A549 (cell line): ENCODE measurements around the gene RHBDF2. TPM values are rescaled to one million over a fixed set of nuclear protein-coding genes. Genes with fewer than 3 reads are reported as not detected.
A peak's percentile ranks its signal among the peaks of the same experiment; 100 is the strongest.

Experiments used
- ATAC-seq, 2 experiments: fragments of 200-7000 bp in 1 of 2; fragments of >200 bp in 1 of 2; cut with Nextera tagmentation in 1 of 2; cut with Tn5 transposase in 1 of 2; 3 replicates each; pipeline versions ENCODE4 v1.8.0 to v1.9.1; 2018 to 2020; ENCODE audit warnings: mild to moderate bottlenecking in 1 of 2, moderate library complexity in 1 of 2
- CTCF ChIA-PET: fragments of 300-600 bp; sonication (Branson Sonifier 250); formaldehyde crosslinking; extraction: SDS; loops from one replicate; lab custom pipeline; 2021; ENCODE audit warnings: antibody characterized with exemption, inconsistent platforms; lab: Yijun Ruan, JAX
- POLR2A ChIA-PET: fragments of 350-600 bp; formaldehyde crosslinking; extraction: SDS; loops from one replicate; lab custom pipeline; 2021; ENCODE audit warnings: antibody characterized with exemption, inconsistent platforms; lab: Yijun Ruan, JAX
- DNase-seq, 2 experiments: peaks; one replicate each; pipeline versions ENCODE4 v3.0.0 to v3.0.0-alpha.2; 2011 to 2016; ENCODE audit warnings: low read depth in 1 of 2, low spot score in 1 of 2
- FAIRE-seq: peaks from 2 replicates; lab custom pipeline; 2011; peaks lifted over from hg19 to GRCh38; lab: Jason Lieb, UNC
- H3K27ac ChIP-seq, 2 experiments: fragments of >200 bp; sonication (Bioruptor Twin); formaldehyde crosslinking; 3 replicates each; pipeline ENCODE4 v1.5.1; 2016 to 2017
- H3K4me1 ChIP-seq: fragments of >200 bp; sonication (Bioruptor Twin); formaldehyde crosslinking; 3 replicates; pipeline ENCODE4 v1.6.1; 2016
- H3K4me2 ChIP-seq: fragments of >200 bp; sonication (Bioruptor Twin); formaldehyde crosslinking; 3 replicates; pipeline ENCODE4 v1.6.1; 2016
- H3K4me3 ChIP-seq: fragments of >200 bp; sonication (Bioruptor Twin); formaldehyde crosslinking; 3 replicates; pipeline ENCODE4 v1.5.1; 2016
- H3K9me3 ChIP-seq: fragments of >200 bp; sonication (Bioruptor Twin); formaldehyde crosslinking; 3 replicates; pipeline ENCODE4 v1.6.1; 2016
- BHLHE40 ChIP-seq: IDR thresholded peaks from 2 replicates; pipeline ENCODE4 v1.6.1; 2012; ENCODE audit warnings: low read depth, low read length, inconsistent platforms
- CBX2 ChIP-seq: fragments of 200-600 bp; sonication (generic); IDR thresholded peaks from 2 replicates; pipeline ENCODE4 v1.6.1; 2016; ENCODE audit warnings: low read depth, mild to moderate bottlenecking, borderline replicate concordance
- CEBPB ChIP-seq, 2 experiments: fragments of >200 bp in 1 of 2; sonication (Bioruptor Twin) in 1 of 2; formaldehyde crosslinking in 1 of 2; IDR thresholded peaks; 2 replicates each; pipeline ENCODE4 v1.6.1; 2012 to 2016
- CHD2 ChIP-seq: fragments of 150-350 bp; IDR thresholded peaks from 2 replicates; pipeline ENCODE4 v1.6.1; 2014; ENCODE audit warnings: low read length; ENCODE audit not compliant: partially characterized antibody
- CTCF ChIP-seq: fragments of >200 bp; sonication (Bioruptor Twin); formaldehyde crosslinking; IDR thresholded peaks from 3 replicates; pipeline ENCODE4 v1.5.1; 2016
- E2F6 ChIP-seq: IDR thresholded peaks from 2 replicates; pipeline ENCODE4 v1.6.1; 2012; ENCODE audit warnings: low read depth, borderline replicate concordance
- EHF ChIP-seq: fragments of 250-450 bp; sonication (Bioruptor Pico); IDR thresholded peaks from 2 replicates; pipeline ENCODE4 v1.5.0; 2020; ENCODE audit warnings: mild to moderate bottlenecking
- EHMT2 ChIP-seq: fragments of 200-600 bp; sonication (generic); IDR thresholded peaks from 2 replicates; pipeline ENCODE4 v1.6.1; 2016; ENCODE audit warnings: antibody characterized with exemption, low read depth, mild to moderate bottlenecking, moderate library complexity
- EP300 ChIP-seq, 2 experiments: fragments of >200 bp; sonication (Bioruptor Twin); formaldehyde crosslinking; IDR thresholded peaks; 2 replicates in 1 of 2; 3 replicates in 1 of 2; pipeline ENCODE4 v1.6.1; 2016 to 2017
- FOXS1 ChIP-seq: fragments of 250-450 bp; sonication (Bioruptor Pico); IDR thresholded peaks from 2 replicates; pipeline ENCODE4 v1.5.0; 2020; ENCODE audit warnings: mild to moderate bottlenecking, moderate library complexity
- GATA3 ChIP-seq: IDR thresholded peaks from 2 replicates; pipeline ENCODE4 v1.6.1; 2012; ENCODE audit warnings: borderline replicate concordance
- HES2 ChIP-seq: fragments of >200 bp; sonication (Bioruptor Twin); formaldehyde crosslinking; IDR thresholded peaks from 2 replicates; pipeline ENCODE4 v1.6.1; 2016
- HMGXB4 ChIP-seq: fragments of 250-450 bp; sonication (Bioruptor Pico); IDR thresholded peaks from 2 replicates; pipeline ENCODE4 v1.5.0; 2021; ENCODE audit warnings: mild to moderate bottlenecking, moderate library complexity, borderline replicate concordance
- HOXB13 ChIP-seq: fragments of 250-450 bp; sonication (Bioruptor Pico); IDR thresholded peaks from 2 replicates; pipeline ENCODE4 v1.5.0; 2020; ENCODE audit warnings: low read depth, mild to moderate bottlenecking, moderate library complexity
- HOXB5 ChIP-seq: fragments of 250-450 bp; sonication (Bioruptor Pico); IDR thresholded peaks from 2 replicates; pipeline ENCODE4 v1.5.0; 2020; ENCODE audit warnings: mild to moderate bottlenecking, moderate library complexity
- MAFK ChIP-seq: fragments of 450-650 bp; IDR thresholded peaks from 2 replicates; pipeline ENCODE4 v1.6.1; 2014; ENCODE audit not compliant: partially characterized antibody
- MYC ChIP-seq: IDR thresholded peaks from 2 replicates; pipeline ENCODE4 v1.6.1; 2012; ENCODE audit warnings: mild to moderate bottlenecking, inconsistent platforms, low read length, improper control_type of control experiment, borderline replicate concordance
- NPAS2 ChIP-seq: fragments of 250-450 bp; sonication (Bioruptor Pico); IDR thresholded peaks from 2 replicates; pipeline ENCODE4 v1.8.0; 2022; ENCODE audit warnings: mild to moderate bottlenecking, moderate library complexity, borderline replicate concordance
- PHF8 ChIP-seq: fragments of 200-600 bp; sonication (generic); IDR thresholded peaks from 2 replicates; pipeline ENCODE4 v1.6.1; 2016; ENCODE audit warnings: low read depth, mild to moderate bottlenecking, antibody characterized with exemption, moderate library complexity, borderline replicate concordance
- RARB ChIP-seq: fragments of 250-450 bp; sonication (Bioruptor Pico); IDR thresholded peaks from 2 replicates; pipeline ENCODE4 v1.8.0; 2021; ENCODE audit warnings: mild to moderate bottlenecking, moderate library complexity
- RNF2 ChIP-seq: fragments of 200-600 bp; sonication (generic); IDR thresholded peaks from 2 replicates; pipeline ENCODE4 v1.6.1; 2016; ENCODE audit warnings: low read depth, mild to moderate bottlenecking, antibody characterized with exemption, moderate library complexity, borderline replicate concordance
- SREBF2 ChIP-seq: fragments of 450-650 bp; IDR thresholded peaks from 2 replicates; pipeline ENCODE4 v1.6.1; 2014; ENCODE audit warnings: mild to moderate bottlenecking, moderate library complexity
- ZC3H11A ChIP-seq: fragments of 450-650 bp; IDR thresholded peaks from 2 replicates; pipeline ENCODE4 v1.6.1; 2014; ENCODE audit warnings: antibody characterized with exemption, mild to moderate bottlenecking
- ZFP36 ChIP-seq: fragments of 450-650 bp; IDR thresholded peaks from 2 replicates; pipeline ENCODE4 v1.6.1; 2014; ENCODE audit warnings: borderline replicate concordance; ENCODE audit not compliant: partially characterized antibody
- ZSCAN20 ChIP-seq: fragments of 250-450 bp; sonication (Bioruptor Pico); IDR thresholded peaks from 2 replicates; pipeline ENCODE4 v1.8.0; 2022; ENCODE audit warnings: mild to moderate bottlenecking, moderate library complexity
- WGBS: methylation state at CpG from one replicate; pipeline ENCODE4 v1.1.6; 2017; ENCODE audit errors: missing lambda C conversion rate; 5-methylcytosine and 5-hydroxymethylcytosine counted together
- polyA plus RNA-seq, 4 experiments: library from polyadenylated mRNA; depleted of rRNA in 3 of 4; stranded (reverse); fragments of >200 nt; fragmentation: RNase III in 1 of 4; extraction: RNeasy Plus Mini Kit Qiagen cat#74134 plus additional on column Dnase treatment in 1 of 4; gene quantifications; 2 replicates in 3 of 4; 3 replicates in 1 of 4; pipeline ENCODE4 v1.2.3, GENCODE V29; 2011 to 2017

The RHBDF2 gene
- polyA plus RNA-seq, 2 of the 4 experiments (the other 2 are of a cell fraction) = 14.0 to 42.9 TPM

GRCh38 chr17:76513306-76513692 lies 12.1 kb upstream of the RHBDF2 start:
- H3K4me2 ChIP-seq = no peak overlapping the region
- H3K4me1 ChIP-seq = no peaks in the 10 kb centered on the region
- ChIA-PET CTCF (interaction anchor here (1.0 to 64.5 kb wide), 7 partner anchors 7 to 111 kb away, joined by 3 to 1994 read pairs (median 15); partner anchors contain the start of genes AANAT, CYGB, PRCD and UBE2O), POLR2A (no interaction called here)
- ATAC-seq (0 out of 6 replicates have a peak, but pooled peaks of 1 of the 2 experiments have one; percentile 22), FAIRE-seq (no peak), DNase-seq (no peak)
- no peak overlapping the region for H3K27ac ChIP-seq
- WGBS = 72% methylated on average over 6 of the region's 6 CpGs
- TF ChIP-seq MYC (no peak), PHF8 (no peak), ZFP36 (no peak), HOXB5 (CRISPR knock-in tag) (no peak), GATA3 (no peak), E2F6 (no peak), EP300 (IDR thresholded peaks at IDR 0.05) (no peak), CTCF (no peak), HMGXB4 (CRISPR knock-in tag) (no peak)
- no peaks in the 10 kb centered on the region for H3K9me3 ChIP-seq
- H3K4me3 ChIP-seq = no peak overlapping the region

GRCh38 chr17:76512366-76513305 lies 11.4 kb upstream of the RHBDF2 start:
- no peaks in the 10 kb centered on the region for H3K4me1 ChIP-seq
- no peaks in the 10 kb centered on the region for H3K9me3 ChIP-seq
- POLR2A ChIA-PET = no interaction called here
- CTCF ChIA-PET = interaction anchor here (0.6 to 64.5 kb wide), 13 partner anchors 8 to 245 kb away, joined by 3 to 1994 read pairs (median 5); partner anchors contain the start of genes AANAT and UBE2O
- no peak for FAIRE-seq
- no peak for TF ChIP-seq EHMT2
- TF ChIP-seq EHF (CRISPR knock-in tag) = no peak
- no peak for TF ChIP-seq ZC3H11A
- TF ChIP-seq HOXB13 (CRISPR knock-in tag) = no peak
- no peak for TF ChIP-seq BHLHE40
- no peak overlapping the region for H3K4me3 ChIP-seq
- no peak overlapping the region for H3K4me2 ChIP-seq
- ATAC-seq = peak; percentile 17; a peak in 2 of 6 replicates
- WGBS = 80% methylated on average over 19 of the region's 22 CpGs
- no peak for DNase-seq
- no peak overlapping the region for H3K27ac ChIP-seq

- no peak overlapping the region for H3K4me2 ChIP-seq
- DNase-seq (no peak), ATAC-seq (no peak), FAIRE-seq (no peak)
- CTCF ChIA-PET = interaction anchor here (1.1 to 64.5 kb wide), 15 partner anchors 9 to 209 kb away, joined by 3 to 1994 read pairs (median 5); partner anchors contain the start of genes AANAT, RHBDF2 and UBE2O
- POLR2A ChIA-PET = no interaction called here
- no peaks in the 10 kb centered on the region for H3K4me1 ChIP-seq
- no peak for TF ChIP-seq SREBF2
- no peak for TF ChIP-seq ZSCAN20 (CRISPR knock-in tag)
- no peak for TF ChIP-seq CBX2
- no peak for TF ChIP-seq CHD2
- TF ChIP-seq CEBPB (IDR thresholded peaks at IDR 0.05) = peak in 1 of 2 experiments; percentile 20; a peak in 1 of 4 replicates
- TF ChIP-seq RNF2 = no peak
- TF ChIP-seq NPAS2 (CRISPR knock-in tag) = no peak
- TF ChIP-seq BHLHE40 = no peak
- TF ChIP-seq MAFK = peak; percentile 98
- TF ChIP-seq HOXB13 (CRISPR knock-in tag) = no peak
- TF ChIP-seq HES2 = no peak
- TF ChIP-seq FOXS1 = no peak
- TF ChIP-seq RARB (CRISPR knock-in tag) = no peak
- no peak overlapping the region for H3K4me3 ChIP-seq
- H3K27ac ChIP-seq = no peak overlapping the region
- WGBS = 76% methylated on average over 13 of the region's 13 CpGs
- H3K9me3 ChIP-seq = no peaks in the 10 kb centered on the region
Measured at GRCh38 chr17:76511668-76512365, 10.6 kb upstream of the RHBDF2 start.
